Head of caudate nucleus (tissue), 42 donors: ENCODE results near the gene SNX33.
"Not testable (repeated sequence)": the region's sequence is repeated elsewhere in the genome, so short reads cannot be mapped to it uniquely, and the experiment has no call there.

ENCODE experiments used
- DNase-seq, 42 donors: peaks; one replicate each; pipeline versions ENCODE4 v3.0.0 to v3.0.0-alpha.2; 2020 to 2021; ENCODE audit warnings: mixed read lengths in 7 of 42
- intact Hi-C: fragments of 100-400 bp; cut with DNase I; formaldehyde crosslinking; loops from one replicate; pipeline ENCODE4 v1.15.0; 2022

The SNX33 gene

GRCh38 chr15:75675579-75676404 lies 28.1 kb downstream of the SNX33 start:
- intact Hi-C loops: no loop called here
- no peak for DNase-seq

- no peak for DNase-seq
- intact Hi-C loops: no loop called here
Observed at GRCh38 chr15:75676688-75677464, 29.2 kb downstream of the SNX33 start.

DNA sequence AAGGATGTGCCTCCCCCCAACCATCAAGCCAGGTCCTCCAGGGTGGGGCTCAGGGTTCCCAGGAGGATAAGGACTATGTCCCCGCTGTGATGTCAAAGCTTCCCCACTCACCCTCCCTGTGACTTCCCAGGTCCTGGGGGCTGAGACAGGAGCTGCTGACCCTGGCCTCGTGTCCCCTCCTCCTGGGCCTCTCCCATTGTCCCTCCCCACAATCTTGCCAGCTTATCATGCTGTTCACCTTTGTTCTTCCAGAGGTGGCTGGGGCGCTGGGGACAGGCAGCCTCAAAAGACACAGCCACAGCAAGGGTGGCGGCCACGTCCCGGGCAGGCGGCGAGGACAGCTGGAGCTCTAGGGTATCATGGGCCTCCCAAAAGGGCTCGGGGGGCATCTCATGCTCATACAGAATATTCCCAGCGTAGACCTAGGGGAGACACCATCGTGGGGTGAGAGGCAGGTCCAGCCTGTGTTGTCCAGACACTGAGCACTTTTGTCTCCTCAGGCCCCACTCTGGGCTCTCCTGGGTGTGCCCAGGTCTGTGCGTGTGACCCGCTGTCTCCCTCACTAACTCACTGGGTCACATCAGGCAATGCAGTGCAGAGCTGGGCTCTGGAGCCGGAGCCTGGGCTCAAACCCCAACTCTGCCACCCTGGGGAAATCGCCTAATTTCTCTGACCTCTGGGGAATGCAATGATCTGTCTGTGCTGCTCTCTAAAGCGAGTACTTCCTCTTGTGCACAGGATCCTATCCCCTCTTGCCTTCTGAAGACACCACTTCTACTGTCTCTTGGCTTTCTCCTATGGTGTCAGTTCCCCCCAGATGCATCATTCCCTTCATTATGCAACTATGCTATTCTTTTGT lies 30.0 kb downstream of the SNX33 start:
- no peak for DNase-seq
- intact Hi-C loops: no loop called here

DNA sequence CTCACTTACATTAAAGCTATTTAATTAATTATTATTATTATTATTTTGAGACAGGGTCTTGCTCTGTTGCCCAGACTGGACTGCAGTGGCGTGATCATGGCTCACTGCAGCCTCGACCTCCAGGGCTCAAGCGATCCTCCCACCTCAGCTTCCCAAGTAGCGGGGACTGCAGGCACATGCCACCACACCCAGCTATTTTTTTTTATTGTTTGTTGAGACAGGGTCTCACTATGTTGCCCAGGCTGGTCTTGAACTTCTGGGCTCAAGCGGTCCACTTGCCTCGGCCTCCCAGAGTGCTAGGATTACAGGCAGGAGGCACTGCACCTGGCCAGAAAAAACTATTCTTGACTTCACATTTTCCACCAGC lies 30.6 kb downstream of the SNX33 start:
- intact Hi-C loops, DNase-seq: not testable (repeated sequence)

- intact Hi-C loops: no loop called here
- DNase-seq: no peak
Observed at GRCh38 chr15:75680007-75680789, 32.5 kb downstream of the SNX33 start.

GRCh38 chr15:75682181-75683135 lies 34.7 kb downstream of the SNX33 start:
- no peak for DNase-seq
- intact Hi-C loops: no loop called here

GRCh38 chr15:75683646-75684312 lies 36.1 kb downstream of the SNX33 start:
- intact Hi-C loops: not testable (repeated sequence)
- DNase-seq: peak in 41 of 42 donors; percentile 58 to 86 (median 70)

DNA sequence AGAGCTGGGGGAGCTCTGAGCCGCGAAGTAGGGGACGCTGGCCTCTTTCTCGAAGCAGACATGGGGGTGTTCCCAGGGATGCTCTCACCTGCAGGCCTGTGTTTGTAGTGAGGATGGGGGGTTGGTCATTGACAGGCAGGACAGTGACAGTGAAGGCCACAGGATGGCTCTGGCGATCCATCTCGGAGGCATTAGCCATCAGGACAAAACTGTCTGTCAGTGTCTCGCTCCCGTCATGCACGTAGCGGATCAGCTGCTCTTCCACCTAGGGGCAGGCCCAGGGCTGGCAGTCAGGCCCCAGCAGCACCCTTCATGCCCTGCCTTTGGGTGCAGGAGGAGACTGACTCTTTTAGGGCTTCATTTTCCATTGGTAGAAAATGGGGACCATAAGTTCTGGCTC lies 36.9 kb downstream of the SNX33 start:
- DNase-seq: no peak
- intact Hi-C loops: no loop called here

GRCh38 chr15:75685195-75685594 lies 37.5 kb downstream of the SNX33 start:
- DNase-seq: no peak
- intact Hi-C loops: no loop called here

DNA sequence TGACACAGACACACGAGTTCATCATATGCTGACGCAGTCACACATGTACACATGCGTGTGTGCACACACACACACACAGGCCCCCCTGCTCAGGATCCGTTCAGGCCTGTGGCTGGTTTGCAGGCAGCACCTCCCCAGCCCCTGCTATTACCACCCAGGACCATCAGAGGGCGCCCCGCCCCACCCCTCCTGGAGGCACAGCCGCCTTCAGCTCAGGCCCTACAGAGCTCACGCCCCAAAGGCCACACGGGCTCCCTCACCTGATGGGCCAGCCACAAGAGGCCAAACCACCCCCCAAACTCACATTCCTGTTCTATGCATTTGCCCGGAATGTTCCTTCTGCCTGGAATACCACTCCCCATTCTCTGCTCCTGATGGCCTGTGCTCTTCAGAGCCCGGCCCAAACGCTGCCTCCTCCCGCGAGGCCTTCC lies 38.5 kb downstream of the SNX33 start:
- intact Hi-C loops: not testable (repeated sequence)

DNA sequence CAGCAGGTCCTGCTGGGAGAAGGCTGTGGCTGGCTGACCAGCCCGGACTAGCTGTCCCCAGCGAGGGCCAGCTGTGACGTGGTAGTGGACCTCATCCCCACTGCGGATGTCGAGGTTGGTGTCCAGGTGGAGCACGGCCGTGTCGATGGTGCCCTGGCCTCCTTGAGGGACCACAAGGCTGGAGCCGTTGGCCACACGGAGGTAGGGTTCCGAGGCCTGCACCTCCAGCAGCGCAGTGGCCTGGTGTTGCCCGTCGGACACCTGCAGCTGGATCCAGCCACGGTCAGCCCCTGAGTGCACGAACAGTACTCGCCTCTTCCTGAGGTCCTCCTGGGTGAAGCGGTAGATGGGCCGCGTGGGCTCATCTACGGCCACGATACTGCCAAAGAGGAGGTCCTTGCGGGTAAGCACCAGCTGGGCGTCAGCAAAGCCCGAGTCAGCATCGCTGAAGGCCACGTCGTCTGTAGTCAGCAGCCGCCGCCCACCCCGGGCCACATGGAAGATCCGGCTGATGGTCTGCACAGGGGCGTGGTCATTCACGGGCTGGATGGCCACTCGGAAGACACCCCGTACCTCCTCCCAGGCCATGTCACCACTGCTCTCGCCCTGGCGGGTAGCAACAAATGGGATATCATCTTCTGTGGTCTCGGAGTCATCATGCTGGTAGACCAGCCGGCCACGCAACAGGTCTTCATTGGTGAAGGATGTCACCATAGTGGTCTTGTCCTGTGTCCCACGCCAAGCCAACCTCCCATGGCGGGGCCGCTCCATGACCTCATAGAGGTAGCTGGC lies 40.0 kb downstream of the SNX33 start:
- no peak for DNase-seq
- intact Hi-C loops: no loop called here

More for the DNA sequence above, 38.5 kb downstream of the SNX33 start:
- DNase-seq: peak in 41 of 42 donors; percentile 48 to 88 (median 74)

- intact Hi-C loops: no loop called here
- no peak for DNase-seq
Observed at GRCh38 chr15:75688278-75688557, 40.5 kb downstream of the SNX33 start.

DNA sequence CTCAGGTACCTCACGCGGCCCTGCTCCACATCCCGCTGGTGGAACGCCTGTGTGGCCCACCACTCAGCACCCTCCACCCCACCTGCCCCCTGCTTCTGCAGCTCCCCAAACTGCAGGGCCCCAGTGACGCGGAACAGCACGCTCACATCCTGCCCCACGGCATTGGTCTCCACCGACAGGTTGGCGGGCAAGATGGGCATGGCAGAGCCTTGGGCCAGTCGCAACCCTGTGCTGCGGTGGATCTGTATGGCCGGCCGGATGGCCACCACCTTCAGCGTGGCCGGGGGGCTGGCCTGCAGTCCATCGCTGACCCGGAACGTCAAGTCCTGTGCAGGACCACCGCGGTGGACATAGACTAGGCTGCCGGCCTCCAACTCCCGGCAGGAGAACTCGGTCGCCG lies 41.1 kb downstream of the SNX33 start:
- DNase-seq: no peak
- intact Hi-C loops: no loop called here

- DNase-seq, intact Hi-C loops: not testable (repeated sequence)
Observed at GRCh38 chr15:75689429-75689828, 41.7 kb downstream of the SNX33 start.

- intact Hi-C loops: not testable (repeated sequence)
Observed at GRCh38 chr15:75692311-75692710, 44.6 kb downstream of the SNX33 start.

GRCh38 chr15:75693028-75693427 lies 45.3 kb downstream of the SNX33 start:
- intact Hi-C loops, DNase-seq: not testable (repeated sequence)

More at GRCh38 chr15:75692311-75692710, 44.6 kb downstream of the SNX33 start:
- not testable (repeated sequence) for DNase-seq
